GM21447 (cell line): ENCODE results near the gene GTF2F1.
"Not testable (repeated sequence)": the region's sequence is repeated elsewhere in the genome, so short reads cannot be mapped to it uniquely, and the experiment has no call there.

ENCODE experiments used
- ATAC-seq: cut with Tn5 transposase; IDR thresholded peaks from one replicate; pipeline ENCODE4 v1.9.1; 2021; ENCODE audit not compliant: unreplicated experiment

The GTF2F1 gene

GRCh38 chr19:6393074-6393982 lies at the start of gene GTF2F1:
Gene GTF2F1 (minus strand): TSS chr19:6393164. CDS start chr19:6392995, 169 bp downstream.
- ATAC-seq: peak; percentile 71

GRCh38 chr19:6442087-6442688 lies 49.2 kb upstream of the GTF2F1 start:
- no peak for ATAC-seq

GRCh38 chr19:6440905-6441304 lies 47.9 kb upstream of the GTF2F1 start:
- no peak for ATAC-seq

GRCh38 chr19:6439743-6440142 lies 46.8 kb upstream of the GTF2F1 start:
- no peak for ATAC-seq

GRCh38 chr19:6433663-6434062 lies 40.7 kb upstream of the GTF2F1 start, which contains the start of gene SLC25A41:
Gene SLC25A41 (minus strand): TSS chr19:6433763. CDS start chr19:6433693, 70 bp downstream.
- ATAC-seq: no peak

- no peak for ATAC-seq
These were observed 40.2 kb upstream of the GTF2F1 start for GRCh38 chr19:6433165-6433564.

- ATAC-seq: no peak
These were observed 38.9 kb upstream of the GTF2F1 start for GRCh38 chr19:6431891-6432290.

- ATAC-seq: no peak
These were observed 36.7 kb upstream of the GTF2F1 start for GRCh38 chr19:6429419-6430221.

- not testable (repeated sequence) for ATAC-seq
These were observed 35.9 kb upstream of the GTF2F1 start for GRCh38 chr19:6428692-6429418.

GRCh38 chr19:6427131-6427530 lies 34.2 kb upstream of the GTF2F1 start:
- no peak for ATAC-seq

GRCh38 chr19:6425732-6426620 lies 33.0 kb upstream of the GTF2F1 start:
- ATAC-seq: no peak

- ATAC-seq: peak; percentile 87
These were observed 32.2 kb upstream of the GTF2F1 start for GRCh38 chr19:6424939-6425731.

- ATAC-seq: no peak
These were observed 31.4 kb upstream of the GTF2F1 start, which contains the start of gene KHSRP for GRCh38 chr19:6424195-6424938. Gene KHSRP (minus strand): TSS chr19:6424811. CDS start chr19:6424701, 110 bp downstream.

GRCh38 chr19:6423499-6424194 lies 30.7 kb upstream of the GTF2F1 start:
- no peak for ATAC-seq

- ATAC-seq: no peak
These were observed 28.4 kb upstream of the GTF2F1 start for GRCh38 chr19:6421075-6422014.

- no peak for ATAC-seq
These were observed 25.6 kb upstream of the GTF2F1 start for GRCh38 chr19:6418562-6418932.
